Right cardiac atrium (tissue), 5 donors: ENCODE data around the gene TRAP1. TPM values are rescaled to one million over a fixed set of nuclear protein-coding genes. Genes with fewer than 3 reads are reported as not detected.

ENCODE experiments used
- ATAC-seq, 2 donors: fragments of 200-7000 bp; cut with Tn5 transposase; one replicate each; pipeline versions ENCODE4 v1.8.0 to v1.9.1; 2020; ENCODE audit warnings: moderate library complexity in 2 of 2, mild to moderate bottlenecking in 1 of 2
- DNase-seq, 3 donors: peaks; one replicate each; pipeline ENCODE4 v3.0.0-alpha.2; 2020
- H3K27ac ChIP-seq: one replicate; pipeline ENCODE4 v1.5.1; 2013; ENCODE audit warnings: mild to moderate bottlenecking, low read length, control low read depth, moderate library complexity
- H3K27me3 ChIP-seq: one replicate; pipeline ENCODE4 v1.6.1; 2013; ENCODE audit not compliant: control insufficient read depth, insufficient read depth
- H3K4me1 ChIP-seq: one replicate; pipeline ENCODE4 v1.6.1; 2013; ENCODE audit warnings: low read length; ENCODE audit not compliant: control insufficient read depth, insufficient read depth
- H3K4me3 ChIP-seq: one replicate; pipeline ENCODE4 v1.5.1; 2013; ENCODE audit warnings: low read length, control low read depth
- H3K9me3 ChIP-seq: one replicate; pipeline ENCODE4 v1.6.1; 2013; ENCODE audit warnings: low read length; ENCODE audit not compliant: control insufficient read depth
- WGBS: extraction: QIAGEN DNeasy Blood & Tissue Kit; methylation state at CpG from one replicate; pipeline ENCODE4 v1.1.7; 2013; 5-methylcytosine and 5-hydroxymethylcytosine counted together
- intact Hi-C, 4 donors: fragments of 100-400 bp; cut with DNase I; formaldehyde crosslinking; loops; one replicate each; pipeline versions ENCODE4 v1.11.0 to v1.14.0; 2022 to 2023
- polyA plus RNA-seq: library from polyadenylated mRNA; stranded (reverse); fragments of 200-250 nt; gene quantifications from one replicate; pipeline ENCODE4 v1.2.3, GENCODE V29; 2013
- total RNA-seq, 4 donors: library from RNA; stranded (reverse); fragmentation: NEBNext Ultra II Directional; extraction: Animal tissue kit (Norgen Biotek cat#: 25700); gene quantifications; one replicate each; pipeline ENCODE4 v1.2.1, GENCODE V29; 2021
- donor health status: healthy with polysubstance abuse.
- donor health status: DM: no; HTN: yes; CAD: no.
- donor health status: DM: no; HTN: no; CAD: no.
- donor health status: DM: no; HTN: yes; CAD: no; lungs with severe emphysema.
- donor health status: DM: yes; HTN: yes; CAD: no.

The TRAP1 gene
- total and polyA plus RNA-seq, 5 donors: 71.0 to 108 (median 96.0) TPM

- no peaks in the 10 kb centered on the region for H3K4me1 ChIP-seq
- no peak for ATAC-seq
- 83% methylated on average over 15 of the region's 15 CpGs for WGBS
- no peaks in the 10 kb centered on the region for H3K9me3 ChIP-seq
- H3K4me3 ChIP-seq: no peak overlapping the region
- H3K27ac ChIP-seq: no peak overlapping the region
- intact Hi-C loops: no loop called here
- no peak for DNase-seq
- no peaks in the 10 kb centered on the region for H3K27me3 ChIP-seq
These were observed 70.9 kb downstream of the TRAP1 start for GRCh38 chr16:3646348-3646920.

- intact Hi-C loops: no loop called here
- Histone ChIP-seq H3K4me3 (no peak overlapping the region), H3K4me1 (no peaks in the 10 kb centered on the region), H3K27me3 (no peaks in the 10 kb centered on the region), H3K9me3 (no peaks in the 10 kb centered on the region), H3K27ac (no peak overlapping the region)
- DNase-seq (no peak), ATAC-seq (no peak)
- 74% methylated on average over 19 of the region's 19 CpGs for WGBS
These were observed 71.6 kb downstream of the TRAP1 start for GRCh38 chr16:3645504-3646347.

- 82% methylated on average over 6 of the region's 6 CpGs for WGBS
- Histone ChIP-seq H3K4me1 (no peaks in the 10 kb centered on the region), H3K4me3 (no peak overlapping the region), H3K9me3 (no peaks in the 10 kb centered on the region), H3K27me3 (no peaks in the 10 kb centered on the region), H3K27ac (no peak overlapping the region)
- ATAC-seq: no peak
- intact Hi-C loops: no loop called here
- no peak for DNase-seq
These were observed 72.2 kb downstream of the TRAP1 start for GRCh38 chr16:3645108-3645503.

- Histone ChIP-seq H3K27ac (no peak overlapping the region), H3K4me3 (no peak overlapping the region), H3K9me3 (no peaks in the 10 kb centered on the region), H3K27me3 (no peaks in the 10 kb centered on the region), H3K4me1 (no peaks in the 10 kb centered on the region)
- ATAC-seq (no peak), DNase-seq (no peak)
- WGBS: 84% methylated on average over 14 of the region's 14 CpGs
- intact Hi-C loops: no loop called here
These were observed 74.1 kb downstream of the TRAP1 start for GRCh38 chr16:3643095-3643730.

GRCh38 chr16:3642397-3643094 lies 74.8 kb downstream of the TRAP1 start:
- H3K4me3 ChIP-seq: no peak overlapping the region
- no peak for DNase-seq

GRCh38 chr16:3641801-3642396 lies 75.4 kb downstream of the TRAP1 start:
- H3K27ac ChIP-seq: no peak overlapping the region
- H3K4me1 ChIP-seq: no peaks in the 10 kb centered on the region
- WGBS: 95% methylated on average over 9 of the region's 9 CpGs
- H3K27me3 ChIP-seq: no peaks in the 10 kb centered on the region
- intact Hi-C loops: no loop called here
- DNase-seq (no peak), ATAC-seq (no peak)
- no peaks in the 10 kb centered on the region for H3K9me3 ChIP-seq
- H3K4me3 ChIP-seq: no peak overlapping the region

More at GRCh38 chr16:3642397-3643094, 74.8 kb downstream of the TRAP1 start:
- H3K9me3 ChIP-seq: no peaks in the 10 kb centered on the region
- 62% methylated on average over 21 of the region's 21 CpGs for WGBS
- intact Hi-C loops: no loop called here
- H3K4me1 ChIP-seq: no peaks in the 10 kb centered on the region
- H3K27me3 ChIP-seq: no peaks in the 10 kb centered on the region
- peak; percentile 36 to 66 for ATAC-seq
- no peak overlapping the region for H3K27ac ChIP-seq

- Histone ChIP-seq H3K9me3 (no peaks in the 10 kb centered on the region), H3K27ac (no peak overlapping the region), H3K4me1 (no peaks in the 10 kb centered on the region), H3K27me3 (no peaks in the 10 kb centered on the region), H3K4me3 (no peak overlapping the region)
- WGBS: 96% methylated on average over 17 of the region's 17 CpGs
- ATAC-seq (no peak), DNase-seq (no peak)
- intact Hi-C loops: no loop called here
These were observed 76.5 kb downstream of the TRAP1 start for GRCh38 chr16:3640632-3641501.

- intact Hi-C loops: no loop called here
- no peak for ATAC-seq
- no peaks in the 10 kb centered on the region for H3K27me3 ChIP-seq
- no peak for DNase-seq
- no peaks in the 10 kb centered on the region for H3K9me3 ChIP-seq
- 93% methylated on average over 3 of the region's 3 CpGs for WGBS
- no peak overlapping the region for H3K27ac ChIP-seq
- H3K4me3 ChIP-seq: no peak overlapping the region
- H3K4me1 ChIP-seq: no peaks in the 10 kb centered on the region
These were observed 77.1 kb downstream of the TRAP1 start for GRCh38 chr16:3640207-3640606.

GRCh38 chr16:3638916-3639644 lies 78.2 kb downstream of the TRAP1 start:
- WGBS: 91% methylated on average over 13 of the region's 13 CpGs
- no peak for ATAC-seq
- no peak overlapping the region for H3K27ac ChIP-seq
- intact Hi-C loops: no loop called here
- H3K4me1 ChIP-seq: no peaks in the 10 kb centered on the region
- H3K27me3 ChIP-seq: no peaks in the 10 kb centered on the region
- DNase-seq: no peak
- no peak overlapping the region for H3K4me3 ChIP-seq
- H3K9me3 ChIP-seq: no peaks in the 10 kb centered on the region
